Neural crest cell (in vitro differentiated cells): Measurements from ENCODE around the gene MRPL50. TPM values are rescaled to one million over a fixed set of nuclear protein-coding genes. Genes with fewer than 3 reads are reported as not detected.

Source experiments
- DNase-seq: peaks from one replicate; pipeline ENCODE4 v3.0.0; 2021; ENCODE audit warnings: low read depth, mixed read lengths, low spot score
- H3K27ac Mint-ChIP-seq: one replicate; pipeline ENCODE4 v1.8.0; 2021; ENCODE audit warnings: mild to moderate bottlenecking, mixed read lengths; ENCODE audit not compliant: unreplicated experiment
- H3K27me3 Mint-ChIP-seq: 2 replicates; pipeline ENCODE4 v1.8.0; 2021; ENCODE audit warnings: low read depth, mild to moderate bottlenecking, mixed read lengths
- H3K36me3 Mint-ChIP-seq: 2 replicates; pipeline ENCODE4 v1.8.0; 2021; ENCODE audit warnings: low read depth, mild to moderate bottlenecking, mixed read lengths
- H3K4me1 Mint-ChIP-seq: 2 replicates; pipeline ENCODE4 v1.8.0; 2021; ENCODE audit warnings: mixed read lengths
- H3K4me3 Mint-ChIP-seq: one replicate; pipeline ENCODE4 v1.8.0; 2021; ENCODE audit warnings: mild to moderate bottlenecking, mixed read lengths
- H3K9me3 Mint-ChIP-seq: 2 replicates; pipeline ENCODE4 v1.8.0; 2021; ENCODE audit warnings: mixed read lengths
- total RNA-seq: library from RNA; stranded (reverse); gene quantifications from 2 replicates; pipeline ENCODE4 v1.2.1, GENCODE V29; 2021
- TF ChIP-seq, protein P1 (sequence below): fragments of 200-600 bp; sonication (generic); conservative IDR thresholded peaks from 2 replicates; pipeline ENCODE4 v1.5.0; 2021; ENCODE audit warnings: antibody characterized with exemption, mild to moderate bottlenecking

Gene MRPL50
- total RNA-seq, 1 donor from 2014 or later = 17.3 TPM

DNA sequence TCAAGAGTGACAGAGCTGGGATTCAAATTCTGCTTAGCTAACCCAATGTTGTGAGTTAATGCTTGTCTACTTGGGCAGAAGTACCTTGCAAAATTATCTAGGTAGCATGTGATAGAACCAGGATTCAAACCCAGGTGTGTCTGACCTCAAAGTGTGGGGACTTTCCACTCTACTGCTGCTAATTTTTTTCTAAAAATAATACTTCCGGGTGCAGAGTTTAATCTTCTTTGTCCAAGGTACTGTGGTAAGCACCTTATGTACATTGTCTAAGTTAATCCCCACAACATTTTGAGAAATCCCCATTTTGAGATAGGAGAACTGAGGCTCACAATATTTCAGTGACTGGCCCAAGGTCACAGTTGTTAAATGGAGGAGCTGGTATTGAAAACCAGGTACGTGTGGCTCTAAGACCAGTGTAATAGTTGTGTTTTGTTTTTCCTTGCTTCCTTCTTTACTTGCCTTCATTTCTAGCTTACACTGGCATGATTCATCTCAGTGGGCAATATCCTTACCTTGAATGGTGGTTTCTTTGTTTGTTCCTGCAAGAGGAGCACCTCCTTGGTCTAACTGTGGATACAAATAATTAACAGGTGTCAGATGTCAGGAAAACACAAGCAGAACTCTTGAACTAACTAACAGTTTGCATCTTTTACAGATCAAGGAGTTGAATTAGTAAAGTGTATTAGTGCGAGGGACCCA lies 29.7 kb upstream of the MRPL50 start:
- Mint-ChIP-seq H3K9me3 (no peaks in the 10 kb centered on the region), H3K4me3 (no peak overlapping the region), H3K36me3 (no peaks in the 10 kb centered on the region), H3K27ac (no peak overlapping the region), H3K27me3 (peaks cover 4% of the 10 kb centered on the region), H3K4me1 (no peaks in the 10 kb centered on the region)
- no peak for DNase-seq
- TF ChIP-seq, protein P1, sequence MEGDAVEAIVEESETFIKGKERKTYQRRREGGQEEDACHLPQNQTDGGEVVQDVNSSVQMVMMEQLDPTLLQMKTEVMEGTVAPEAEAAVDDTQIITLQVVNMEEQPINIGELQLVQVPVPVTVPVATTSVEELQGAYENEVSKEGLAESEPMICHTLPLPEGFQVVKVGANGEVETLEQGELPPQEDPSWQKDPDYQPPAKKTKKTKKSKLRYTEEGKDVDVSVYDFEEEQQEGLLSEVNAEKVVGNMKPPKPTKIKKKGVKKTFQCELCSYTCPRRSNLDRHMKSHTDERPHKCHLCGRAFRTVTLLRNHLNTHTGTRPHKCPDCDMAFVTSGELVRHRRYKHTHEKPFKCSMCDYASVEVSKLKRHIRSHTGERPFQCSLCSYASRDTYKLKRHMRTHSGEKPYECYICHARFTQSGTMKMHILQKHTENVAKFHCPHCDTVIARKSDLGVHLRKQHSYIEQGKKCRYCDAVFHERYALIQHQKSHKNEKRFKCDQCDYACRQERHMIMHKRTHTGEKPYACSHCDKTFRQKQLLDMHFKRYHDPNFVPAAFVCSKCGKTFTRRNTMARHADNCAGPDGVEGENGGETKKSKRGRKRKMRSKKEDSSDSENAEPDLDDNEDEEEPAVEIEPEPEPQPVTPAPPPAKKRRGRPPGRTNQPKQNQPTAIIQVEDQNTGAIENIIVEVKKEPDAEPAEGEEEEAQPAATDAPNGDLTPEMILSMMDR = no peak

DNA sequence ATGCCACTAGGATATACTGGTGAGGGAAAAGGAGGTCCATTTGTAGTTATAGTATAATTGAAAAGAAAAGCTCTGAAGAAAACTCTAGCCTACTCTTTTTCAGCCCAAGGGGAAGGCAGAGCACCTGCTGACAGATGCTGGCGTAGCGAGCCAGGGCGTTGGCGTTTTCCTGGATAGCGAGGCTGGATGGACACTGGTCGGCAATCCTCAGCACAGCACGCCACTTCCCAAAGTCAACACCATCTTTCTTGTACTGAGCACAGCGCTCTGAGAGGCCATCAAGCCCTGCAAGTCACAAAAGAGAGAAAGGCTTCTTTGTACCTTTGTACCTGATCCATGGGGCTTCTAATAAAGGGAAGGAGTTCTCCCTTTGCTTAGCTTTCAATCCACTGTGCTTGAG lies 28.9 kb upstream of the MRPL50 start:
- Mint-ChIP-seq H3K4me3 (no peak overlapping the region), H3K4me1 (no peaks in the 10 kb centered on the region), H3K27me3 (peaks cover 4% of the 10 kb centered on the region), H3K27ac (no peak overlapping the region), H3K9me3 (no peaks in the 10 kb centered on the region), H3K36me3 (no peaks in the 10 kb centered on the region)
- TF ChIP-seq, protein P1 = no peak
- DNase-seq = no peak

DNA sequence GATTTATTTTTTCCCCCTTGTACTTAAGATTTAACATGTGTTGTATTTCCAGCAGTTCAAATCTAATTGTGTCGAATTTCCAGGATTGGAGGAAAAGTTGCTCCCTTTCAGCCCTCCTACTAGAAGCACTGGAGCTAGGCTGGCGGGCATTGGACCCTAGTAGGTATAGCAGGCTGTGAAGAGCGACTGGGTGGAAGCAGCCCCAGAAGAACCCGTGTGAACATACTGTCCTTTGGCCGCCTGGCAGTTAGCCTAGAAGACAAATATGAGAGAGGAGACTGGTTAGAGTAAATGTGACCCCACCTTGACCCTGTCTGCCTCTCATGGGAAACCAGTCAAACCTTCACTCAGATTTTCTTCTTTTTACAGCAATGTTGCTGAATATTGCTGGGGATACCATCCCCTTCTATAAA lies 23.2 kb upstream of the MRPL50 start:
- TF ChIP-seq, protein P1 = no peak
- DNase-seq = no peak
- Mint-ChIP-seq H3K36me3 (peaks cover 8% of the 10 kb centered on the region), H3K9me3 (peaks cover 3% of the 10 kb centered on the region), H3K4me3 (no peak overlapping the region), H3K4me1 (no peaks in the 10 kb centered on the region), H3K27ac (no peak overlapping the region), H3K27me3 (no peaks in the 10 kb centered on the region)

DNA sequence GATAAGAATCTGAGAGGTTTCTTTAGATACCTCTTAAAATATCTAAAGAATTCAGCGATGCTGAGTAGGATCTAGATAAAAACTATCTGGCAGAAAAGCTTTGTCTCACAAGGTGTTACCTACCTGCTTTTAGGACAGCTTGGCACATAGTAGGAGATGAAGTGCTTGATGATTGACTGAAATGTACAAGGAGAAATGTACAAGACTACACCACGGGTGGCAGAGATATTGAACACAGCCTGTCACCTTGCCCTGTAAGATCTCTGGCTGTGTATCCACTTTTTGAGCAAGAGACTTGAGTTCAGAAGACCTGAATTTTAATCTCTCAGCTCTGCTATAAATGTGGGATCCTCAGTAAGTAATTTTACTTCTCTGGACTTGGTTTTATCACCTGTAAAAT lies 21.4 kb upstream of the MRPL50 start:
- H3K9me3 Mint-ChIP-seq = peaks cover 8% of the 10 kb centered on the region
- DNase-seq = no peak
- H3K4me3 Mint-ChIP-seq = no peak overlapping the region
- TF ChIP-seq, protein P1 = no peak
- no peaks in the 10 kb centered on the region for H3K4me1 Mint-ChIP-seq
- no peaks in the 10 kb centered on the region for H3K27me3 Mint-ChIP-seq
- H3K27ac Mint-ChIP-seq = no peak overlapping the region
- H3K36me3 Mint-ChIP-seq = peaks cover 14% of the 10 kb centered on the region

DNA sequence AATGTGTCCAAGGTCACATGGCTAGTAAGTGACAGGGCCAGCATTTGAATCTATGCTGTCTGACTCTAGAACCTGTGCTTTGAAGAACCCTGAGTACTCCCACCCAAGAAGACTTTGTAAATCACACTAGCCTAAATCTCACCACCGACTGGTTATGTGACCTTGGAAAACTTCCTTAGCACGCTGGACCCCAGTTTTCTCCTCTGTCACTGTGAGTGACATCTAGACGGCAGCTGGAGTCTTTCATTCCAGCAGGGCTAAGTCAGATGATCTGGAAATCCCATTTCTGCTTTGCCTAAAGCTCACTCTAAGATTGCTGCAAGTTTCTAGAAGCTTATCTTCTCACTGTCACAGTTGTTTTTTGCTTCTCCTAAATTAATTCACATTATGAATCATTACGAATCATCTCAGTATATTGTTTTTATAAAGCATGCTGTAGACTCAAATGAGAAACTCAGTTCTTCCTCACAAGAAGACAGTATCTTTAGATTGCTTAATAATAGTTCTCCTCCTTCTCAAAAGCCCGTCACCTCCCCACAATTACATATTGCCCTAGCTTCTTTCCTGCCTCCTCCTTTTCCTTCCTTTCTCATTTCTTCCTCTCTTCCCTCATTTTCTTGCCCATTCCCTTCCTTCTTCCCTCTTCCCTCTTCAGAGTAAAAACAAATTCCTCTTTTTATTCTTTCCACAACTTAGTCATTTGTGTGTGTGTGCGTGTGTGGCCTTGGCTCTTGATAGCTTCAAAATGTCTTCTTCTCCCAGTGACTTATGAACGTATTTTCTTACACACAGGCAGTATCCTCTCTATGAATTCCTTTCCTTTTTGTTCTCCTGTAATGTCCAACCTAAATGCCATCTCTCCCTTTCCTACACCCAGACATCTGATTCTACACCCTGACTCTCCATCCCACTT lies 20.4 kb upstream of the MRPL50 start:
- H3K27ac Mint-ChIP-seq = no peak overlapping the region
- no peaks in the 10 kb centered on the region for H3K4me1 Mint-ChIP-seq
- H3K27me3 Mint-ChIP-seq = no peaks in the 10 kb centered on the region
- DNase-seq = no peak
- H3K9me3 Mint-ChIP-seq = peaks cover 13% of the 10 kb centered on the region
- TF ChIP-seq, protein P1 = no peak
- H3K36me3 Mint-ChIP-seq = peaks cover 19% of the 10 kb centered on the region
- H3K4me3 Mint-ChIP-seq = no peak overlapping the region
